Neural cell (in vitro differentiated cells): ENCODE results near the gene SOD3.

Source experiments
- EP300 ChIP-seq: fragments of 450-650 bp; conservative IDR thresholded peaks from 2 replicates; pipeline ENCODE4 v1.6.1; 2014; ENCODE audit warnings: antibody characterized with exemption, mild to moderate bottlenecking, moderate library complexity; ENCODE audit not compliant: poor library complexity, severe bottlenecking
- POLR2AphosphoS5 ChIP-seq: IDR thresholded peaks from 2 replicates; pipeline ENCODE4 v1.6.1; 2012
- RAD21 ChIP-seq: fragments of 450-650 bp; conservative IDR thresholded peaks from 2 replicates; pipeline ENCODE4 v1.6.1; 2014; ENCODE audit warnings: antibody characterized with exemption, mild to moderate bottlenecking, moderate library complexity
- TF ChIP-seq, protein P1 (sequence below): IDR thresholded peaks from 2 replicates; pipeline ENCODE4 v1.6.1; 2012; ENCODE audit warnings: borderline replicate concordance
- TF ChIP-seq, protein P2 (sequence below): fragments of 450-650 bp; IDR thresholded peaks from 2 replicates; pipeline ENCODE4 v1.5.1; 2014; ENCODE audit warnings: antibody characterized with exemption, mild to moderate bottlenecking, moderate library complexity; ENCODE audit not compliant: poor library complexity, severe bottlenecking

DNA sequence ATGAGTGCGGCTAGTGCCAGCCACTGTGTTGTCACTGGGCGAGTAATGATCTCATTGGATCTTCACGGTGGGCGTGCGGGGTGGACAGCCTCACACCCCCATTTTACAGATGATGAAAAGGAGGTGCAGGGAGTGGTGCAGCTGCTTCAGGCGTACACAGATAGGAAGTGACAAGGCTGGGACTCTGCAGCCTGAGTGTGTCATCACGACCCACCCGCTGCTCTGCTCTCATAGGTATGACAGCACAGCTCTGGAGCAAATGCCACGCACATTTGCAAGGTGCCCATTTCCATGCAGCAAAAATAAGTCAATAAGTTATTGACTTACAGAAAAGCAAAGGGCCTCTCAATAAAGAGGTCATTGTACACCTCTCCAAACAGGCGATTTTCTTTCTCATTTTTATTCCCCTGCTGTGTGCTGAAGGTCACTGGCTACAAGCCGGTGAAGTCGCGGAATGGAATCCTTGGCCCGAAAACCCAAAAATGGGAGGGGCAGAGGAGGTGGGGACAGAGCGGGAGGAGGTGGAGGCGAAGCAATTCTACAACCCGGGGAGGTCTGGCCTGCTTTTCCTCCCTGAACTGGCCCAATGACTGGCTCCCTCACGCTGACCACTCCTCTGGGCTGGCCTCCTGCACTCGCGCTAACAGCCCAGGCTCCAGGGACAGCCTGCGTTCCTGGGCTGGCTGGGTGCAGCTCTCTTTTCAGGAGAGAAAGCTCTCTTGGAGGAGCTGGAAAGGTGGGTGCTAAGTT lies at the start of gene SOD3:
- TF ChIP-seq, protein P1, sequence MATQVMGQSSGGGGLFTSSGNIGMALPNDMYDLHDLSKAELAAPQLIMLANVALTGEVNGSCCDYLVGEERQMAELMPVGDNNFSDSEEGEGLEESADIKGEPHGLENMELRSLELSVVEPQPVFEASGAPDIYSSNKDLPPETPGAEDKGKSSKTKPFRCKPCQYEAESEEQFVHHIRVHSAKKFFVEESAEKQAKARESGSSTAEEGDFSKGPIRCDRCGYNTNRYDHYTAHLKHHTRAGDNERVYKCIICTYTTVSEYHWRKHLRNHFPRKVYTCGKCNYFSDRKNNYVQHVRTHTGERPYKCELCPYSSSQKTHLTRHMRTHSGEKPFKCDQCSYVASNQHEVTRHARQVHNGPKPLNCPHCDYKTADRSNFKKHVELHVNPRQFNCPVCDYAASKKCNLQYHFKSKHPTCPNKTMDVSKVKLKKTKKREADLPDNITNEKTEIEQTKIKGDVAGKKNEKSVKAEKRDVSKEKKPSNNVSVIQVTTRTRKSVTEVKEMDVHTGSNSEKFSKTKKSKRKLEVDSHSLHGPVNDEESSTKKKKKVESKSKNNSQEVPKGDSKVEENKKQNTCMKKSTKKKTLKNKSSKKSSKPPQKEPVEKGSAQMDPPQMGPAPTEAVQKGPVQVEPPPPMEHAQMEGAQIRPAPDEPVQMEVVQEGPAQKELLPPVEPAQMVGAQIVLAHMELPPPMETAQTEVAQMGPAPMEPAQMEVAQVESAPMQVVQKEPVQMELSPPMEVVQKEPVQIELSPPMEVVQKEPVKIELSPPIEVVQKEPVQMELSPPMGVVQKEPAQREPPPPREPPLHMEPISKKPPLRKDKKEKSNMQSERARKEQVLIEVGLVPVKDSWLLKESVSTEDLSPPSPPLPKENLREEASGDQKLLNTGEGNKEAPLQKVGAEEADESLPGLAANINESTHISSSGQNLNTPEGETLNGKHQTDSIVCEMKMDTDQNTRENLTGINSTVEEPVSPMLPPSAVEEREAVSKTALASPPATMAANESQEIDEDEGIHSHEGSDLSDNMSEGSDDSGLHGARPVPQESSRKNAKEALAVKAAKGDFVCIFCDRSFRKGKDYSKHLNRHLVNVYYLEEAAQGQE = no peak
- TF ChIP-seq EP300 (no peak), RAD21 (no peak), POLR2AphosphoS5 (no peak)
- TF ChIP-seq, protein P2, sequence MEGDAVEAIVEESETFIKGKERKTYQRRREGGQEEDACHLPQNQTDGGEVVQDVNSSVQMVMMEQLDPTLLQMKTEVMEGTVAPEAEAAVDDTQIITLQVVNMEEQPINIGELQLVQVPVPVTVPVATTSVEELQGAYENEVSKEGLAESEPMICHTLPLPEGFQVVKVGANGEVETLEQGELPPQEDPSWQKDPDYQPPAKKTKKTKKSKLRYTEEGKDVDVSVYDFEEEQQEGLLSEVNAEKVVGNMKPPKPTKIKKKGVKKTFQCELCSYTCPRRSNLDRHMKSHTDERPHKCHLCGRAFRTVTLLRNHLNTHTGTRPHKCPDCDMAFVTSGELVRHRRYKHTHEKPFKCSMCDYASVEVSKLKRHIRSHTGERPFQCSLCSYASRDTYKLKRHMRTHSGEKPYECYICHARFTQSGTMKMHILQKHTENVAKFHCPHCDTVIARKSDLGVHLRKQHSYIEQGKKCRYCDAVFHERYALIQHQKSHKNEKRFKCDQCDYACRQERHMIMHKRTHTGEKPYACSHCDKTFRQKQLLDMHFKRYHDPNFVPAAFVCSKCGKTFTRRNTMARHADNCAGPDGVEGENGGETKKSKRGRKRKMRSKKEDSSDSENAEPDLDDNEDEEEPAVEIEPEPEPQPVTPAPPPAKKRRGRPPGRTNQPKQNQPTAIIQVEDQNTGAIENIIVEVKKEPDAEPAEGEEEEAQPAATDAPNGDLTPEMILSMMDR = no peak
